NCI-H1092 treated with DMSO at 0.1 percent for 48 hours (cell line): ENCODE measurements around the gene DUSP15.
A peak's percentile ranks its signal among the peaks of the same experiment; 100 is the strongest.
"Not testable (repeated sequence)": the region's sequence is repeated elsewhere in the genome, so short reads cannot be mapped to it uniquely, and the experiment has no call there.

Experiments used
- DNase-seq: peaks from one replicate; lab custom pipeline; 2025; lab: John Stamatoyannopoulos, UW

DUSP15 gene

GRCh38 chr20:31869942-31870725, at the start of gene DUSP15, which contains the start of gene TTLL9:
Gene DUSP15 (minus strand): TSS chr20:31870527. CDS start chr20:31870337, 190 bp downstream.
Gene TTLL9 (plus strand): TSS chr20:31870634. CDS start chr20:31871127, 493 bp downstream.
- peak; percentile 26 for DNase-seq

GRCh38 chr20:31919410-31920155, 49.3 kb upstream of the DUSP15 start:
- DNase-seq: no peak

GRCh38 chr20:31918466-31919105, 48.3 kb upstream of the DUSP15 start:
- no peak for DNase-seq

- DNase-seq: not testable (repeated sequence)
Observed at GRCh38 chr20:31917962-31918412, 47.7 kb upstream of the DUSP15 start.

- DNase-seq: no peak
Observed at GRCh38 chr20:31916708-31917107, 46.4 kb upstream of the DUSP15 start.

- DNase-seq: peak; percentile 55
Observed at GRCh38 chr20:31915491-31916280, 45.4 kb upstream of the DUSP15 start.

GRCh38 chr20:31914170-31914569, 43.8 kb upstream of the DUSP15 start:
- DNase-seq: no peak

- DNase-seq: no peak
Observed at GRCh38 chr20:31913431-31914157, 43.3 kb upstream of the DUSP15 start.

GRCh38 chr20:31910071-31910803, 39.9 kb upstream of the DUSP15 start:
- DNase-seq: no peak

- DNase-seq: no peak
Observed at GRCh38 chr20:31909253-31910070, 39.1 kb upstream of the DUSP15 start.

GRCh38 chr20:31908424-31908823, 38.1 kb upstream of the DUSP15 start:
- no peak for DNase-seq

GRCh38 chr20:31908016-31908415, 37.7 kb upstream of the DUSP15 start:
- DNase-seq: no peak

- no peak for DNase-seq
Observed at GRCh38 chr20:31907046-31907445, 36.7 kb upstream of the DUSP15 start.

GRCh38 chr20:31906001-31906400, 35.7 kb upstream of the DUSP15 start:
- no peak for DNase-seq

GRCh38 chr20:31903627-31904386, 33.5 kb upstream of the DUSP15 start:
- DNase-seq: no peak

GRCh38 chr20:31901615-31902014, 31.3 kb upstream of the DUSP15 start:
- no peak for DNase-seq

- no peak for DNase-seq
Observed at GRCh38 chr20:31897541-31897940, 27.2 kb upstream of the DUSP15 start.

- no peak for DNase-seq
Observed at GRCh38 chr20:31896049-31896448, 25.7 kb upstream of the DUSP15 start.
